ENCODE measurements around the gene BICD1. TPM values are rescaled to one million over a fixed set of nuclear protein-coding genes. Genes with fewer than 3 reads are reported as not detected.

Gene BICD1
- polyA plus RNA-seq, 1 experiment = 20.1 TPM

DNA sequence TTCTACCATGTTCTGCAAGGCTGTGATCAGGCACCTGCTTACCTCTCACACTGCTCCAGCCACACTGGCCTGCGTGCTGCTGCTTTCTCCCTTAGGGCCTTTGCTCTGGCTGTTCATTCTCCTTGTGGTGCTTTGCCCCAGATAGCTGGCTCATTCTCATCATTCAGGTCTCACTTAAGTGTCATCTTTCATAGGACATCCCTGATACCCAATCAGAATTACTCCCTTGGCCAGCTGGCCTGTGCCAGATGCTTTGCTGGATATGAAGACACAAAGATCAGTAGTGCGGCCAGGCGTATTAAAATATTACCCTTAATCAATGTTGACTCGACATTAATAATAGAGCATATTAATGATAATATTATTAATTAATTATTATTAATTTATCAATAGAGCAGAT lies 148.9 kb downstream of the BICD1 start:
- Histone ChIP-seq H3K27me3 (ENCODE audit: control insufficient read depth, insufficient read depth, low read length) (no peaks in the 10 kb centered on the region), H3K4me3 (ENCODE audit: low read depth, low read length) (no peak overlapping the region), H3K27ac (ENCODE audit: low read depth, low read length) (no peak overlapping the region), H3K9me3 (ENCODE audit: control insufficient read depth, insufficient read depth, low read length) (no peaks in the 10 kb centered on the region)
- POLR2A ChIA-PET = no interaction called here
- CTCF ChIA-PET = no interaction called here
- TF ChIP-seq, protein P1, sequence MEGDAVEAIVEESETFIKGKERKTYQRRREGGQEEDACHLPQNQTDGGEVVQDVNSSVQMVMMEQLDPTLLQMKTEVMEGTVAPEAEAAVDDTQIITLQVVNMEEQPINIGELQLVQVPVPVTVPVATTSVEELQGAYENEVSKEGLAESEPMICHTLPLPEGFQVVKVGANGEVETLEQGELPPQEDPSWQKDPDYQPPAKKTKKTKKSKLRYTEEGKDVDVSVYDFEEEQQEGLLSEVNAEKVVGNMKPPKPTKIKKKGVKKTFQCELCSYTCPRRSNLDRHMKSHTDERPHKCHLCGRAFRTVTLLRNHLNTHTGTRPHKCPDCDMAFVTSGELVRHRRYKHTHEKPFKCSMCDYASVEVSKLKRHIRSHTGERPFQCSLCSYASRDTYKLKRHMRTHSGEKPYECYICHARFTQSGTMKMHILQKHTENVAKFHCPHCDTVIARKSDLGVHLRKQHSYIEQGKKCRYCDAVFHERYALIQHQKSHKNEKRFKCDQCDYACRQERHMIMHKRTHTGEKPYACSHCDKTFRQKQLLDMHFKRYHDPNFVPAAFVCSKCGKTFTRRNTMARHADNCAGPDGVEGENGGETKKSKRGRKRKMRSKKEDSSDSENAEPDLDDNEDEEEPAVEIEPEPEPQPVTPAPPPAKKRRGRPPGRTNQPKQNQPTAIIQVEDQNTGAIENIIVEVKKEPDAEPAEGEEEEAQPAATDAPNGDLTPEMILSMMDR (IDR thresholded peaks at IDR 0.05; ENCODE audit: low read depth, low read length) = no peak
- DNase-seq (ENCODE audit: low read depth, low spot score) = no peak

DNA sequence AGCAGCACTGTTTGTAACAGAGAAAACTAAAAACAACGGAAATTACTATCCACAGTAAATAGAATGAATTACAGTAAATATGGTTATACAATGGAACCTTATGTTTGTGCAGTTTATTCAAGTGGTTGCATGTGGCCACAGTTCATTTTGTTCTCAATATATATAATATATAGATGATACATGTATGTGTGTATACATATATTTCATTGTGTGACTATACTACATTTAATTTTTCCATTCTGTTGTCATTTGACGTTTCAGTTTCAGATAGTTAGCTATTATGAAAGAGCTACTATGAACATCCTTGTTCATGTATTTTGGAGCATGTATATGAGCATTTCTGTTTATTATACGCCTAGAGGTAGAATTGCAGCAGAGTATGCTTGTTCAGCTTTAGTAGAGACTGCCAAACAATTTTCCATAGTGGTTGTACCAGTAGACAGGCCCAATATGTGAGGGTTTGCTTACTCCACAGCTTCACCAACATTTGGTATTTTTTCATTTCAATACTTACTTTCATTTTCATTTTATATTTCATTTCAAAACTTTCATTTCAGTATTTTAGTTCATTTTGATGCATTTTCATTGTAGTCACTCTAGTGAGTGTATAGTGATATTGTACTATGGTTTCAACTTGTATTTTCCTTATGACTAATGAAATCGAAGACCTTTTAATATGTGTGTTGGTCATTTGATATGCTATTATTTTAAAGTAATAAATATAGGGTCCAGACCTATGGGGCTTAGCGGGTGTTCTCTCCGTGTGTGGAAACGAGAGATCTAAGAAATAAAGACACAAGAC lies 151.2 kb downstream of the BICD1 start:
- ChIA-PET POLR2A (no interaction called here), CTCF (no interaction called here)
- TF ChIP-seq, protein P1 (IDR thresholded peaks at IDR 0.05; ENCODE audit: low read depth, low read length) = no peak
- Histone ChIP-seq H3K4me3 (ENCODE audit: low read depth, low read length) (no peak overlapping the region), H3K27me3 (ENCODE audit: control insufficient read depth, insufficient read depth, low read length) (no peaks in the 10 kb centered on the region), H3K9me3 (ENCODE audit: control insufficient read depth, insufficient read depth, low read length) (no peaks in the 10 kb centered on the region), H3K27ac (ENCODE audit: low read depth, low read length) (no peak overlapping the region)
- no peak for DNase-seq (ENCODE audit: low read depth, low spot score)

DNA sequence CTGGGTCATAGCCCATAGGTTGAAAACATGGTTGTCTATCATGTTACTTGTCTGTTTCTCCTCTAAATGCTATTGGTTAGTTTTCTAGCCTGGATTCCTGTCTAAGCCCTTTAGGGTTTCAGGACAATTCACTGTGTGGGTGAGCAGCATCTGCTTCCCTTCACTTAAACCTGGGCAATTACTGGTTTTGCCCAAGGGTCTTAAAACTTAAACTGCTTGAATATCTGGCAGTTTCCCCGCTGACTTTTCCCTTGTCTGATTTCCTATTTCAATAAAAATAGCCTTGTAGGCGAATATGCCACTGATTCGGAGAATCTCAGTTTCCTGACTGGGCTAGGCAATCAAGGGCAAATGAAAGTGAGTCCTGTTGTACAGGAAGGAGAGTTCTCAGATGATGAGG lies 154.0 kb downstream of the BICD1 start:
- ChIA-PET POLR2A (no interaction called here), CTCF (no interaction called here)
- TF ChIP-seq, protein P1 (IDR thresholded peaks at IDR 0.05; ENCODE audit: low read depth, low read length) = no peak
- no peak for DNase-seq (ENCODE audit: low read depth, low spot score)
- H3K9me3 ChIP-seq (ENCODE audit: control insufficient read depth, insufficient read depth, low read length) = no peaks in the 10 kb centered on the region
- H3K27ac ChIP-seq (ENCODE audit: low read depth, low read length) = no peak overlapping the region
- H3K27me3 ChIP-seq (ENCODE audit: control insufficient read depth, insufficient read depth, low read length) = no peaks in the 10 kb centered on the region
- no peak overlapping the region for H3K4me3 ChIP-seq (ENCODE audit: low read depth, low read length)

DNA sequence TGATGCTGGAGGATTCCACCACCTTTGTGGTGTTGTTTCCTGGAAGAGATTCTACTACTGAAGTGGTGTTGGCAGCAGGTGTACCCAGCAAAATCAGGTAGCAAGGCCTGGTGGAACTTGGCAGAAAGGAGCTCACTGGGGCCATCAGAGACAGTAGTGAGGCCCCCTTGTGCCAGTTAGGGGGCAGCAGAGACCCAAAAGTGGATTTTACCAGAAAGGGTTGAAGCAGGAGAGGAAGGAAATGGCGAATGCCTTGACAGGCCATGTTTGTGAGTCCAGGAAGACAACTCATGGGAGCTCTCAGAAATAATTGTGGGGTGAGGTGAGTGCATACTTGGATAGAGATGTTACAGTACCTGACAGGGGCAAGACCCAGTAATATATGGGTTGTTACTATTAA lies 155.0 kb downstream of the BICD1 start:
- ChIA-PET CTCF (interaction anchor here (0.6 to 1.4 kb wide), 3 partner anchors 9 to 51 kb away, joined by 3 to 6 read pairs (median 5); no protein-coding TSS in a partner anchor), POLR2A (no interaction called here)
- TF ChIP-seq, protein P1 (IDR thresholded peaks at IDR 0.05; ENCODE audit: low read depth, low read length) = no peak

DNA sequence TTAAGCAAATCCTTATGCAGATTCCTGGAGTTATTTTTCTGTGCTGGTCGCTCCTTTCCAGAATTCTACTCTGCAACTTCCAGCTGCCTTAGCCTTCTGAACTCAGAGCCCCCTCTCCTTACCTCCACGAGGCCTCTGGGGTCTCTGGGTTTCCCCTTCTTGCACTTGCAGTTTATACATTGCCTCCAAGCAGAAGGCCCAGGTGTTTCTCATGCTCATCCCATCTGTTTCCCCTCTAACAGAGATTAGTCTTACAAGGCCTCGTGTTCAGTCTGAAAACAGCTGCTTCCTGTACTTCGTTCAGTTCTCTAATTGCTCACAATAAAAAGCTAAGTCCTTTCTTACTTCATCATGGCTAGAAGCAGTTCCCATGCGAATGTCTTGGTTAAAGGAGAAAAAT lies 158.3 kb downstream of the BICD1 start:
- CTCF ChIA-PET = no interaction called here
- DNase-seq (ENCODE audit: low read depth, low spot score) = no peak

More for the DNA sequence above, 155.0 kb downstream of the BICD1 start:
- H3K27ac ChIP-seq (ENCODE audit: low read depth, low read length) = no peak overlapping the region
- no peaks in the 10 kb centered on the region for H3K9me3 ChIP-seq (ENCODE audit: control insufficient read depth, insufficient read depth, low read length)
- H3K4me3 ChIP-seq (ENCODE audit: low read depth, low read length) = no peak overlapping the region
- H3K27me3 ChIP-seq (ENCODE audit: control insufficient read depth, insufficient read depth, low read length) = no peaks in the 10 kb centered on the region
- no peak for DNase-seq (ENCODE audit: low read depth, low spot score)

More for the DNA sequence above, 158.3 kb downstream of the BICD1 start:
- no peak overlapping the region for H3K27ac ChIP-seq (ENCODE audit: low read depth, low read length)
- TF ChIP-seq, protein P1 (IDR thresholded peaks at IDR 0.05; ENCODE audit: low read depth, low read length) = no peak
- no peak overlapping the region for H3K4me3 ChIP-seq (ENCODE audit: low read depth, low read length)
- no peaks in the 10 kb centered on the region for H3K27me3 ChIP-seq (ENCODE audit: control insufficient read depth, insufficient read depth, low read length)
- no peaks in the 10 kb centered on the region for H3K9me3 ChIP-seq (ENCODE audit: control insufficient read depth, insufficient read depth, low read length)
- POLR2A ChIA-PET = interaction anchor here (0.6 kb wide), 1 partner anchor 70 kb away, joined by 5 read pairs; no protein-coding TSS in a partner anchor
